Measurements from ENCODE around the gene TSNAXIP1.

GRCh38 chr16:67864594-67864993 is 57.9 kb downstream of the TSNAXIP1 start:
- TF ChIP-seq EZH2phosphoT487 (IDR thresholded peaks at IDR 0.05; ENCODE audit: insufficient read depth, low read depth), result no peak
- TF ChIP-seq EZH2 (IDR thresholded peaks at IDR 0.05; ENCODE audit: insufficient read depth, poor library complexity, severe bottlenecking), result no peak

Data from GM23248 (cell line).